Measurements from ENCODE around the gene MLH1. TPM values are rescaled to one million over a fixed set of nuclear protein-coding genes. Genes with fewer than 3 reads are reported as not detected.
A peak's percentile ranks its signal among the peaks of the same experiment; 100 is the strongest.
"Not testable (repeated sequence)": the region's sequence is repeated elsewhere in the genome, so short reads cannot be mapped to it uniquely, and the experiment has no call there.

Gene MLH1
- total and polyA plus RNA-seq, 10 donors: 16.6 to 38.8 (median 30.4) TPM

DNA sequence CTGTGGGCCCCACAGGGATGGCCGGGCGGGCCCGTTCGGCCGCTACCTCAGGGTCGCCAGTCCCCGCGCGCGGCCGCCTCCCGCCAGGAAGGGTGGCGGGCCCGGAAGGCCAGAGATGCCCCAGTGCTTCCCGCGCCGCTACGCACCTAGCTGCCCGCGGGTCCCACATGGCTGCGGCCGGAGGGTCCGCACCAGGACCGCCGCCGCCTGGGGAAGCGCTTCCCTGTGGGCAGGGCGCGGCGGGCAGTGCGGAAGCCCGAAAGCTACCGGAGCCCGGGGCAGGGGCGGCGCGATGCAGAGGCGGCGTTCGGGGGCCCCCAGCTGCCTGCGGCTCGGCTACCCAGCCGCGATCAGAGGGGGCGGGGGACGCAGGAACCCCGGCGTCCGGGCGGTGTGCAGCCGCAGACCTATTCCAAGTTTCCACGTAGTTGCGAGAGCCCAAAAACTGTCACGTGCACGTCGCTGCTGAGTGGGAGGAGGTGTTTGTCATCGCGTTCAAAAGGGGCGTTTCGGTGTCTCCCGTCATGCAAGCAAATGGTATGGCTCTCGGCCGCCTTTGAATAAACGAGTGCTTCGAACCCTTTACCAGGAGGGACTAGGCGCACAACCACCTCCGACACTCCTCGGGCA, 48.6 kb upstream of the MLH1 start, which contains the start of gene TRANK1:
TRANK1 (minus strand) TSS at position 414 of the 630 bp plus-strand sequence; CDS start at position 169, 245 bp downstream.
- Histone ChIP-seq H3K27me3 (replicated peaks in 1 of 7) (no peaks in the 10 kb centered on the region), H3K4me1 (peaks cover 0 to 33% (median 17%) of the 10 kb centered on the region in 6 donors), H3K27ac (peak within 1 kb of the TSS; percentile 68 to 88 (median 80)), H3K4me3 (peak within 1 kb of the TSS; percentile 69 to 97 (median 82)), H3K9me3 (peaks cover 8 to 27% (median 21%) of the 10 kb centered on the region in 8 donors), H3K36me3 (no peaks in the 10 kb centered on the region)
- WGBS, 5 donors: 1 to 3% (median 1%) methylated on average over 26 to 68 of the region's 68 CpGs
- intact Hi-C loops (cut with DNase I; ENCODE audit: low total_unique reads): no loop called here
- DNase-seq: peak; percentile 93
- TF ChIP-seq, protein P1, sequence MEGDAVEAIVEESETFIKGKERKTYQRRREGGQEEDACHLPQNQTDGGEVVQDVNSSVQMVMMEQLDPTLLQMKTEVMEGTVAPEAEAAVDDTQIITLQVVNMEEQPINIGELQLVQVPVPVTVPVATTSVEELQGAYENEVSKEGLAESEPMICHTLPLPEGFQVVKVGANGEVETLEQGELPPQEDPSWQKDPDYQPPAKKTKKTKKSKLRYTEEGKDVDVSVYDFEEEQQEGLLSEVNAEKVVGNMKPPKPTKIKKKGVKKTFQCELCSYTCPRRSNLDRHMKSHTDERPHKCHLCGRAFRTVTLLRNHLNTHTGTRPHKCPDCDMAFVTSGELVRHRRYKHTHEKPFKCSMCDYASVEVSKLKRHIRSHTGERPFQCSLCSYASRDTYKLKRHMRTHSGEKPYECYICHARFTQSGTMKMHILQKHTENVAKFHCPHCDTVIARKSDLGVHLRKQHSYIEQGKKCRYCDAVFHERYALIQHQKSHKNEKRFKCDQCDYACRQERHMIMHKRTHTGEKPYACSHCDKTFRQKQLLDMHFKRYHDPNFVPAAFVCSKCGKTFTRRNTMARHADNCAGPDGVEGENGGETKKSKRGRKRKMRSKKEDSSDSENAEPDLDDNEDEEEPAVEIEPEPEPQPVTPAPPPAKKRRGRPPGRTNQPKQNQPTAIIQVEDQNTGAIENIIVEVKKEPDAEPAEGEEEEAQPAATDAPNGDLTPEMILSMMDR (IDR thresholded peaks at IDR 0.05 in 8 of 11, conservative IDR thresholded peaks at IDR 0.05 in 3 of 11): no peak
- TF ChIP-seq POLR2A (IDR thresholded peaks at IDR 0.05) (peak in 1 of 3 donors; percentile 42), POLR2AphosphoS5 (IDR thresholded peaks at IDR 0.05) (peak; percentile 74 to 83 (median 82))

DNA sequence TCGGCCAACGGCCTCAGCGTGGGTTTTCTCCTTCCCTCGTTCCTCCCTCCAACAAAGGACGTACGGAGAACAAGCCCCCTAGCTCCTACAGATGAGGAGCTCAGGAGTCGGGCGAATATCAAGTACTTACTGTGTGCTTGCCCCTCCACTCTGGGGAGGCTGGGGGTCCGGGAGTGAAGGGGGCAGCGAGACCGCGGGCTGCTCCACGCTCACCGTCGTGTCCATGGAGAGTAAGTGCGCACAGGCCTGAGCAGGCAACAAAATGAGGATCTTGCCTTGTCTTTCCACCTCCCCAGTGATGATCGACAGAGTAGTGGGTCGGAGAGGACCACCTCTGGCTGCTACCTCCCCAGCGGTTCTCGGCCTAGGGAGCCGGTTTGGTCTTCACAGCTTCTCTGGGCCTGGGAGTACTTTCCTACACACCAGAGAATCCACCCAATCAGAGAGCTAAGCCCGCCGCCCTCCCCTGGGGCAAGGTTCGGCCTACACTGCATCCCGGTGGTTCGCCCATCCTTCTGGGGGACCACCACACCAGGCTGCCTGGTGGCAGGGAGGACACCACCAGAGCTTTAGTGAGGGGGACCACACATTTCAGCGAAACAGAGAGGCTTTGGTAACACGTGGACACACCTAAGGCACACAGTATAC, 47.9 kb upstream of the MLH1 start:
- Histone ChIP-seq H3K9me3 (peaks cover 8 to 27% (median 21%) of the 10 kb centered on the region in 8 donors), H3K27ac (peak overlapping the region in 6 of 8 donors; percentile 68 to 88 (median 80)), H3K36me3 (no peaks in the 10 kb centered on the region), H3K4me1 (peaks cover 0 to 33% (median 17%) of the 10 kb centered on the region in 6 donors), H3K4me3 (peak overlapping the region in 7 of 8 donors; percentile 69 to 97 (median 85)), H3K27me3 (replicated peaks in 1 of 7) (no peaks in the 10 kb centered on the region)
- 76 to 83% (median 79%) methylated on average over 25 to 28 of the region's 28 CpGs for WGBS, 5 donors
- intact Hi-C loops (cut with DNase I; ENCODE audit: low total_unique reads): no loop called here
- TF ChIP-seq POLR2AphosphoS5 (IDR thresholded peaks at IDR 0.05) (no peak), POLR2A (IDR thresholded peaks at IDR 0.05) (no peak)
- TF ChIP-seq, protein P1 (IDR thresholded peaks at IDR 0.05 in 8 of 11, conservative IDR thresholded peaks at IDR 0.05 in 3 of 11): no peak
- DNase-seq: peak; percentile 80

DNA sequence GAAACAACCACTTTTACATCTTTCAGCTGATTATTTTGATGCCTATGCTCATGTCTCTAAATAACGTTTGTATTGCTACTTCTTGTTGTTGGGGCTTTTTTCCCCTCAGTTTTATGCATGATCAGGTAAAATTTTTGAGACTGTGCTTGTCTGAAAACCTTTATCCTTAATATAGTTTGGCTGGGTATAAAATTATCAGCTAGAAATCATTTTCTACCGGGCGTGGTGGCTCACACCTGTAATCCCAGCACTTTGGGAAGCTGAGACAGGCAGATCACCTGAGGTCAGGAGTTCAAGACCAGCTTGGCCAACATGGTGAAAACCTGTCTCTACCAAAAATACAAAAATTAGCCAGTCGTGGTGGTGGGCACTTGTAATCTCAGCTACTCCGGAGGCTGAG, 45.5 kb upstream of the MLH1 start:
- Histone ChIP-seq H3K9me3 (peaks cover 8 to 27% (median 21%) of the 10 kb centered on the region in 8 donors), H3K4me1 (peaks cover 0 to 19% (median 12%) of the 10 kb centered on the region in 6 donors)
- 85 to 97% (median 94%) methylated on average over 5 of the region's 5 CpGs for WGBS, 5 donors
- DNase-seq; intact Hi-C loops (cut with DNase I; ENCODE audit: low total_unique reads); H3K4me3 ChIP-seq; H3K27ac ChIP-seq; H3K36me3 ChIP-seq; H3K27me3 ChIP-seq (replicated peaks in 1 of 7): not testable (repeated sequence)

DNA sequence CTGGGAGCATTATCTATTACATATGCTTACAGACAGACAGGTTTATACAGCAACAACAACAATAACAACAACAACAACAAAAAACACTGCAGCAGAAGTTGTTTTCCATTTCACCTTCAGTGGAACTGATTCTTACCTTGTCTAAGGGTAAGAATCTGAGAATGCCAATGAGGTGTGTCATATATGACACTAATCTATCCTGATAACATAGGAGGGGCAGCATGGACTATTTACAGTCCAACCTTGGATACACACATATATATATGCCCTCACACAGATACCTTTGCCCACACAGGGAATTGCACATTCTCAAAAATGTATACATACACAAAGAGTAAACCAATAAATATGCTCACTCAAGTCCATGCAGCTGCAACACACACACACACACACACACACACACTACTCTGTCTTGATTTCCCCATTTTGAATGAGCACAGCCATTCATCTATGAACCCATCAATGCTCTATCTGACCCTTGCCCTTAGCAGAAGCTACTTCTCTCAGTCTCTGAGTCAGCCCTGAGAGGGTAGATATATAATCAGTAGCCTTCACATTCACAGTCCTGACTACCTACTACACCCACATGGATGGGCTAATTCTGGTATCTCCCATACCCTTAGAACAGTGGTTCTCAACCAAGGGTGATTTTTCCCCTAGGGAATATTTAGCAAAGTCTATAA, 38.7 kb upstream of the MLH1 start:
- Histone ChIP-seq H3K4me1 (peaks cover 0 to 16% (median 4%) of the 10 kb centered on the region in 6 donors), H3K4me3 (no peak overlapping the region), H3K27ac (no peak overlapping the region), H3K36me3 (no peaks in the 10 kb centered on the region), H3K27me3 (replicated peaks in 1 of 7) (no peaks in the 10 kb centered on the region), H3K9me3 (no peaks in the 10 kb centered on the region)
- TF ChIP-seq POLR2A (IDR thresholded peaks at IDR 0.05): no peak
- TF ChIP-seq, protein P1 (IDR thresholded peaks at IDR 0.05 in 8 of 11, conservative IDR thresholded peaks at IDR 0.05 in 3 of 11): no peak
- no peak for TF ChIP-seq POLR2AphosphoS5 (IDR thresholded peaks at IDR 0.05)
- DNase-seq: no peak
- intact Hi-C loops (cut with DNase I; ENCODE audit: low total_unique reads): loop anchor here (5.0 kb wide), 1 partner anchor 222 kb away; no protein-coding TSS in a partner anchor

Data from spleen (tissue), 11 donors.